GM12874 (cell line): ENCODE results near the gene FAM219B.

Source experiments
- TF ChIP-seq, protein P1 (sequence below): IDR thresholded peaks from 2 replicates; pipeline ENCODE4 v1.5.1; 2011; ENCODE audit warnings: low read depth, mild to moderate bottlenecking, control low read depth, low read length, moderate library complexity; ENCODE audit not compliant: insufficient read depth

Gene FAM219B

GRCh38 chr15:74889883-74890664, 16.6 kb downstream of the FAM219B start, which contains the start of gene MPI:
Gene MPI, plus strand, starts transcription at chr15:74890042. Its CDS starts 32 bp downstream, at chr15:74890074.
- TF ChIP-seq, protein P1, sequence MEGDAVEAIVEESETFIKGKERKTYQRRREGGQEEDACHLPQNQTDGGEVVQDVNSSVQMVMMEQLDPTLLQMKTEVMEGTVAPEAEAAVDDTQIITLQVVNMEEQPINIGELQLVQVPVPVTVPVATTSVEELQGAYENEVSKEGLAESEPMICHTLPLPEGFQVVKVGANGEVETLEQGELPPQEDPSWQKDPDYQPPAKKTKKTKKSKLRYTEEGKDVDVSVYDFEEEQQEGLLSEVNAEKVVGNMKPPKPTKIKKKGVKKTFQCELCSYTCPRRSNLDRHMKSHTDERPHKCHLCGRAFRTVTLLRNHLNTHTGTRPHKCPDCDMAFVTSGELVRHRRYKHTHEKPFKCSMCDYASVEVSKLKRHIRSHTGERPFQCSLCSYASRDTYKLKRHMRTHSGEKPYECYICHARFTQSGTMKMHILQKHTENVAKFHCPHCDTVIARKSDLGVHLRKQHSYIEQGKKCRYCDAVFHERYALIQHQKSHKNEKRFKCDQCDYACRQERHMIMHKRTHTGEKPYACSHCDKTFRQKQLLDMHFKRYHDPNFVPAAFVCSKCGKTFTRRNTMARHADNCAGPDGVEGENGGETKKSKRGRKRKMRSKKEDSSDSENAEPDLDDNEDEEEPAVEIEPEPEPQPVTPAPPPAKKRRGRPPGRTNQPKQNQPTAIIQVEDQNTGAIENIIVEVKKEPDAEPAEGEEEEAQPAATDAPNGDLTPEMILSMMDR = no peak

GRCh38 chr15:74889390-74889882, 17.2 kb downstream of the FAM219B start:
- TF ChIP-seq, protein P1 = no peak

GRCh38 chr15:74888716-74889115, 17.9 kb downstream of the FAM219B start:
- TF ChIP-seq, protein P1 = no peak

GRCh38 chr15:74885461-74885860, 21.2 kb downstream of the FAM219B start:
- TF ChIP-seq, protein P1 = no peak

- TF ChIP-seq, protein P1 = no peak
Measured at GRCh38 chr15:74884428-74885223, 22.0 kb downstream of the FAM219B start.

DNA sequence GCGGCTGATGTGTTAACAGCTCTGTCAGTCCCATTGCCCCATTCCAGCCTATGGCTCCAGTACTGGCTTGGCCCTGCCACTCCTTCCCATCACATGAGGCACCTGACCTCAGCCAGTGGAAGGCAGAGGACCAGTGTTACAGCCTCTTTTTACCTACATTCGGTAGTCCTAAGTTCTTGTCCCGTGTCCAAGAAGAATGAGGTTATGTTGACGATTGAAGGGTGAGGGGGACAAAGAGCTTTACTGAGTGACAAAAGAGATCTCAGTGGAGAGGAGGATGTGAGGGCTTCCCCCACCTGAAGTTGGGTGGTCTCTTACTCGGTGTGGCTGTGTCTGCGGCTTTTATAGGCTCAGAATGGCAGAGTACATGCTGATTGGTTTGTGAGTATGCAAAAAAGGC, 24.1 kb downstream of the FAM219B start:
- TF ChIP-seq, protein P1 = no peak

- TF ChIP-seq, protein P1 = no peak
Measured at GRCh38 chr15:74878273-74878672, 28.4 kb downstream of the FAM219B start.
